G401 (cell line): ENCODE results near the gene ADA. TPM values are rescaled to one million over a fixed set of nuclear protein-coding genes. Genes with fewer than 3 reads are reported as not detected.
A peak's percentile ranks its signal among the peaks of the same experiment; 100 is the strongest.

Experiments used
- DNase-seq: peaks from one replicate; pipeline ENCODE4 v3.0.0-alpha.2; 2015; ENCODE audit warnings: low spot score
- in situ Hi-C: cut with HindIII; loops from 2 replicates; pipeline ENCODE4 v1.10.0; 2016; ENCODE audit warnings: low sequenced_read_pairs, mixed read lengths
- total RNA-seq: library from RNA; depleted of rRNA; stranded (reverse); fragments of >200 nt; shearing (Covaris generic); gene quantifications from 2 replicates; pipeline ENCODE4 v1.2.3, GENCODE V29; 2014

The ADA gene
- total RNA-seq, 1 experiment from 2014 or later: 47.6 TPM

DNA sequence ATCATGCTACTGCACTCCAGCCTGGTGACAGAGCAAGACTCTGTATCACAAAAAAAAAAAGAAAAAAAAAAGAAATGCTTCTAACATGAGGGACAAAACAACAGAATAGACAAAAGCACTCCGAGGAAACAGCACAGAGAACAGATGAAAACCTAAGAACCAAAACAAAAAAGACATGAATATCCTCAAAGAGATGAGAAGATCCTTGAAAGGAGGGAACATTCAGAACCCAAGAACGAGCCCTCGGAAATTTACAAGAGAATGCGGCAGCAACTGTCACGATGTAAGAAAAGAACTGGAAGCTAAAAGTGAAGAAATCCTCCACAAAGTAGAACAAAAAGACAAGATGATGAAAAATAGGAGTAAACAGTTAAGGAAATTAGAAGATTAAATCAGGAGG is 21.2 kb downstream of the ADA start:
- in situ Hi-C loops: no loop called here
- no peak for DNase-seq

DNA sequence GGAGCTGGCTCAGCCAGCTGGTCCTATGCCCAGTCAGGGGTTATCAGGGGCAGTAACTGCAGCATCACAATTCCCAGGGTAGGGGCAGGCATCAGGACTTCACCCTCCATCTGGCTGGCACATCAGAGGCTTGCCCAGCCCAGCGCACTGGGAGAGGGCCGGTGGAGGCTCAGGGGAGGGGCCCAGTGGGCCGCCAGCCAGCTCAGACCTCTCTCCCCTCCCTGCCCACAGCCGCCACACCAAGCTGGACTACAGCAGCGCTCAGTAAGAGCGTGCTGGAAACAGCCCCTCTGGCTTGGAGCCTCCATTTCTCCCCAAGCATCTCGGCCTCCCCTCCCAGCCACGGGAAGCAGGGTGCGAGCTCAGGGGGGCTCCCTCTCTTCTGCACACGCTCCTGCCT is 22.0 kb downstream of the ADA start:
- DNase-seq: no peak

DNA sequence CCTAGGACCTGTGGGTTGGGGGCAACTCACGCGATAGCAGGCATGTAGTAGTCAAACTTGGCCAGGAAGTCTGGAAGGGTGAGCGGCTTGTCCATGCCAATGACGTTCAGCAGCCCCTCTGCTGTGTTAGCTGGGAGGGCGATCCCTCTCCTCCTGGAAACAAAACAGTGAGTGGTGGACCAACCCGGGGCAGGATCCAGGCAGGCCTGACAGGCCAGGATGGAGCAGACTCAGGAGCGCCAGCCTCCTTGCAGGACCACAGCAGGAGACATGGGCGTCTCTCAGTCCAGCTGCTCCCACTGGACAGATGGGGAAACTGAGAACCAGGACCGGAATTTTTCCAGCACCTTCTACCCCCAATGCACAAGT is 22.5 kb downstream of the ADA start:
- in situ Hi-C loops: no loop called here
- no peak for DNase-seq

More for the DNA sequence above, 22.0 kb downstream of the ADA start:
- in situ Hi-C loops: no loop called here

DNA sequence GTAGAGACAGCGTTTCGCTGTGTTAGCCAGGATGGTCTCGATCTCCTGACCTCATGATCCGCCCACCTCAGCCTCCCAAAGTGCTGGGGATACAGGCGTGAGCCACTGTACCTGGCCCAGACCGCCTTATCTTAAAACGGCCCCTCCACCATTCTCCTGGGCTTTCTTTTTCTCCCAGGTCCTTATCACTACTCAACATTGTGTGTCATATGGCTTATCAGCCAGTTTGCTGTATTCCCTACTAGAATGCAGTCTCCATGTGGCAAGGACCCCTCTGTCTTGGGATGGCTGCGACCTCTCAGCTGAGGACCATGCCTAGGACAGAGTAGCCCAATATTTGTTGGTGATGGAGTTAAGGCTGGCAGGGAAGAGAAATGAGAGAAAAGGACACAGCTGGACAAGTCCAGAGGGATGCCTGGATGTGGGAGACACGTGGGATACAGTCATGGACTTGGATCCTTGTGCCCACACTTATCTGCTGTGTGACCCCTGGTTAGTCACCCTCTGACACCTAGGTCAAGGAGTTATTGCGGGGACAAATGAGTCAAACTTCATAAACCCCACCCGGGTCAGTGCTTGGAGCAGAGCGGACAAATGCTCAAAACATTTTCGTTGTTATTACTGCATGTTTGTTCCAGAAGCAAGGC is 24.0 kb downstream of the ADA start:
- in situ Hi-C loops: no loop called here

DNA sequence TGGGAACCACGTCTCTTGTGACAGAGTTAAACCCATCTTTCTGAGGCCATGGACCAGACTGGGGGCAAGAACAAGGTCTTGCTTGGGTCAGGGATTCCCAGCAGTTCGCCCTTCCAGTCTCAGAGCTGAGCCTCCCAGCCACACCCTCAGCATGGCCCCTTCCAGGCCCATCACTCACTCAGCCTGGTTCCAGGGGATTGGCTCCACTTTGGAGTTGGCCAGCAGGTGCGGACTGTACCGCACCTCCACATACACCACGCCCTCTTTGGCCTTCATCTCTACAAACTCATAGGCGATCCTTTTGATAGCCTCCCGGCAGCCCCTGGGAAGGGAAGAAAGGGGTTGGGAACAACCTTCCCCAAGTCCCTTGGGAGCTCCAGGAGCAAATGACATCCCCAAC is 25.2 kb downstream of the ADA start:
- in situ Hi-C loops: no loop called here
- no peak for DNase-seq

More for the DNA sequence above, 24.0 kb downstream of the ADA start:
- no peak for DNase-seq

DNA sequence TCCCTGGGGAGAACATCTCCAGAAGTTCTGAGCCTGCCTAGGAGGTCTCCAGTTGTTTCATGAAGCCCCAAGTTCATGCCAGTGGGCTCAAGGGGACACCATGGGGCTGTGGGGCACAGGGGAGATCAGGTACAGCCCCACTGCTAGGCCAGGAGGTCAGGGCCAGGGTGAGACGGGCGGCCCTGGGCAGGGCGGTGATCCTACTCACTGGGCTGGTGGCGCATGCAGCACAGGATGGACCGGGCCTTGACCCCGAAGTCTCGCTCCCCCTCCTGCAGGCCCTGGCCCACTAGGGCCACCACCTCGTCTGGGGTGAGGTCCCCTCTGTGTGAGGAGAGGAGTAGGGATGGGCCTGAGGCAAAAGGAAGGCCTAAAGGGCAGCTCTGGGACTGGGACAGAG is 26.1 kb downstream of the ADA start:
- DNase-seq: no peak
- in situ Hi-C loops: no loop called here

DNA sequence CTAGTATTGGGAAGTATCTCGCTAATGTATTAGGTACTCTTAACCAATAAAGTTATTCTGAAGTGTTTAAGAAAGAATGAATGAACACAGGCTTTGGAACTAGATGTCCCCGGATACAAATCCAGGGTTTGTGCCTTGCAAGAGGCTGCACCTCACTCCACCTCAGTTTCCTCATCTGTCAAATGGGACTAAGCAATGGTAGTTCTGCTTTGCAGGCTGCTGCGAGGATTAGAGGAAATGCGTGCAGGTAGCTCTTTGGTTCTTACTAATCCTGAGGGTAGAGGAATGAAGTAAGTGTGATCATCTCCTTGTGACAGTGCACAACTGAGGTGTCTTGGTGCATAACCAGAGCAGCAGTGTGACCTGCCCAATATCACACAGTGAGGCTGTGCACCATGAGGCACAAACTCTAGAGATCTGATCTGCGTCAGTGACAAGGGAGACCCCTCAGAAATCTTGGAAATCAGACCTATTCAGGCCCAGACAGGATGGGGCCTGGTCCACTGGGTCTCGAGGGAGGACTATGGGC is 26.7 kb downstream of the ADA start:
- DNase-seq: no peak
- in situ Hi-C loops: no loop called here

DNA sequence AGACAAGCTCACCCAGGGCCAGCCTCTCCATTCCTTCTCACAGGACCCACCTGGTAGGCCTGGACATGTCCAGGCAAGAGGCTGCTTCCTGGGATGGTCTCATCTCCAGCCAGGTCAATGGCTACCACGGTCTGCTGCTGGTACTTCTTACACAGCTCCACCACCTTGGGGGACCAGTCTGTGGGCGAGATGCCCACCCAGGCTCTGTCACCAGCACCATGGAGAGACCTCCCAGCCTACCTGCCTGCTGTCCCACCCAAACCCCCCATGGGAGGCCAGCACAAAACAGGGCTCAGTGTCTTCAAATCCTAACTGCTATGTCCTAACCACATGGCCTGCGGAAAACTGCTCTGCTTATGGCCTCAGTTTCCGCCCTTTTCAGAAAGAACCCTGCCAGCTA is 27.3 kb downstream of the ADA start:
- in situ Hi-C loops: no loop called here
- DNase-seq: no peak

DNA sequence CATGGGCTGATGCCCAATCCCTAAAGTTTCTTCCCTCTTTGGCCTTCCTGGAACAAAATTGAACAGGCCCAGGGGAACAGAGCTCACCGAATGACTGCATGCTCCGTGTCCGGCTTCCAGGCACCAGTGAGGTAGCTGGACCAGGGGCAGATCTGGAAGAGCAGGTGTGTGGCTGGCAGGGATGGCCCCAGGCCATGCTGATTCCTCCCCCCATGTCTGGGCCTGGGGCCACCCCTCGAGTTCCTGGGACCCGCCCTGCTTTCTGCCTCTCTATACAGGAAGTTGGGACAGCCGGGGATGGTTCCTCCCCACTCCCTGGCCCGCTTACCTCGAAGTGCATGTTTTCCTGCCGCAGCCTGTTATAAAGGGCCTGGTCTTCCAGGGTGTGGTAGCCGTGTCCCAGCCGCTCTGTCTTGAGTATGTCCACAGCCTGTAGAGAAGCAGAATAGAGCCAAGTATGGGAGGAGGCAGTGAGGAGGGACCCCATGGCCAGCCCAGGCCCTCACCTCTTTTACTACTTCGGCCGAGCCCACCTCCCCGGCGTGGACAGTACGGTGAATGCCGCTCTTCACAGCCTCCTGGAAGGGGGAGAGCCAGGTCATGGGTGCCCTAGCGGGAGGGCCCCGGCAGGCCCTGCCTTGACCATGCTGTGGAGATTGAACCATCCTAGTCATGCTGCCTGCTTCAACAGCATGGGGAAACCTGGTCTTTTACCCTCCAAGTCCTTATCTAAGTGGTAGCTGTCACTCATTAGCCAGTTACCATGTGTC is 28.8 kb downstream of the ADA start:
- in situ Hi-C loops: no loop called here
- no peak for DNase-seq

DNA sequence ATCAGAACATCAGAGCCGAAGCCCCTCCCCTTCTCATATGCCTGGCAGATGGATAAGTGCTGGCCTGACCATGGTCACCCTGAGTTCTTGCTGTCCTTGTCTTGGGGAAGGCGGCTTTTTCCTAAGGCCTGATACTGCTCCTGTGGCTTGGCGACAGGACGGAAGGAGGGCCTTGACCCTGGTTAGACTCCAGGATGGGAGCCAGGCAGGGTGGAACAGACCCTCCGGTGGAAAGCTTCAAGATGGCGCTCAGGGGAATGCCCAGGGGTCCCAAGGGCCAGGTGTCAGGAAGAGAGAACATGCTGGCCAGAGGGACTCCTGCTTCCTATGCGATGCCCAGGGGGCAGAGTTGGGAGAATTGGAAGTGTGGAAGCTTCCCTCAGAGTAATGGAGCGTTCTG is 29.6 kb downstream of the ADA start:
- no peak for DNase-seq
- in situ Hi-C loops: no loop called here

DNA sequence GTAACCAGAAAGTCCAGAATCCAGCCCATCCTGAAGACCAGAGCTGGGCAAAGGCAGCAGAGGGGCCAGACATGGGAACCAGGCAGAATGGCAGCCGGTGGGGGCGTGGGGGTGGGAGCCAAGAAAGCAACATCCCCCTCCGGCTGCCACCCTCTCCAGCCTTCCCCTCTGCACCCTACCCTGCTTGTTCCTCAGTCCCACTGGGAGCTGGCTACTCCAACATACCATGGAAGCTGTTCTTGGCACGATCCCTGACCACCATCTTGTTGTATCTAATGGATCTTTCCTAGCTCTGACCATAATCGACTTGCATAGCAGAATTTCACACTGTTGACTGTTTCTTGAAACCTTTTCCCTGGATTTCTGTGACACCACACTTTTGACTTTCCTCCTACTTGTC is 30.2 kb downstream of the ADA start:
- DNase-seq: no peak
- in situ Hi-C loops: no loop called here

DNA sequence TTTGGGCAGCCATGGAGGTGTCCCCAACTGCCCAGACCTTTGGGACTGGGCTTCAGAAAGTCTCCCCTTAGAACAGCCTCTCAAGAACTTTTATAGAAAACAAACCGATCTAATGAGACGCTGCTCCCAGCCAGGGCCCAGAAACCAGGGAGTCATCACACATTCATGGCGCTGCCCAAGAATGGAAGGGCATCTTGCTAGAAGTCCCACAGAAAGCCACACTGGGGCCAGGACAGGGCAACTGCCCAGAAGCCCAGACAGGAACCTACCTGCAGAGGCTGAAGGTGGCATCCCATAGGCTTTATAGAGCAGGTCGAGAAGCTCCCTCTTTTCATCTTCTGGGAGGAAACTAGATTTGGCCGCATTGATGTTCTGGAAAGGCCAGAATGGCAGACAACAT is 31.5 kb downstream of the ADA start:
- in situ Hi-C loops: no loop called here
- no peak for DNase-seq

DNA sequence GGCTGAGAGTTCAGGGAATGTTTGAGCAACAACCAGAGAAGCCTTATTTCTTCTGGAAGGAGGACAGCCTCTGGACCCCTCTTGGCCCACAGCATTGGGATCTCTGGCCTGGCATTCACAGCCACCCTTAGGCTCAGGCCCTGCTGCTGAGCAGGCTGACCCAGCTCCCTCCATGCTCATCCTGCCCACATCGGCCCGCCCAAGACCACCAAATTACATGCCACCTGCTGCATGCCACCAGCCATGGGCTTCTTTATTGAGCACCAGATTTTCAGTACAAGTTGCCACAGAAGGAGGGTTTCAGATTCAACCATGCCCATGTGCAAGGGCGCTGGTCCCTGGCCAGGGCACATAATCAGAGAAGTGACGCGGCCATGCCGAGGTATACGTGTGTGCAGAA is 32.2 kb downstream of the ADA start:
- in situ Hi-C loops: loop anchor here (5.0 kb wide), 1 partner anchor 82 kb away; no protein-coding TSS in a partner anchor
- no peak for DNase-seq

DNA sequence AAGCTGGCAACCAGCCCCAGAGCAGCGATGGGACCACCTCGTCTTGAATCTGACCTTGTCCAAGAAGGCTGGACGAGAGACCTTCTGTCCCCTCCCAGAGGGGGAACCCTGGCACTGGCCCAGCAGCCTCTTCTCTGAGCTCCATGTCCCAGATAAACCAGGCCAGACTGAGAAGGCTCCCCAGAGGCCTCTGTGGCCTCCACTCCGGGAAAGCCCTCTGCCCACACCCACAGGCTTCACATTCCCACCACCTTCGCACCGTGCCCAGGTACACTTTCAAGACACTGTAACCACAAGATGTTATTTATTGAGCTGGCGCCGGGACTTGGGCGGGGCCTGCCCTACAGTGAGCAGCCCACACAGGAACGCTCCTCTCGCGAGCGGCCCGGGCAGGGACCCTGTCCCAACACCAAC is 33.2 kb downstream of the ADA start:
- in situ Hi-C loops: loop anchor here (5.0 kb wide), 1 partner anchor 81 kb away; no protein-coding TSS in a partner anchor
- DNase-seq: no peak

DNA sequence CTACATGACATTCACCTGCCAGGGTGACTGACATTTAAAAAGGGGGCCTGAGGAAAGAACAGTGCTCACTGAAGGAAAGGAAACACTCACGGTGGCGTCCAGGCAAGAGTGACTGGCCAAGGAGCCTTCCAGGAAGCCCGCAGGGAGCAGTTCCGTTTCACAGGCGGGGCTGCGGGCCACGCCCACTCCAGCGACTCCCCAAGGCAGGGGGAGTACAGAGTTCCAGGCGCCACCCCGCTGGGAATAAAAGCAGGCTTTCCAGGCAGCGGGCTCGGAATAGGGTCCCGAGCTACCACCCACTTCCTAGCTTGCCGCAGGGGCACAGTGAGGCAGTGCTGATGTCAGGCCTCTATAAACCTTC is 34.9 kb downstream of the ADA start:
- DNase-seq: no peak
- in situ Hi-C loops: loop anchor here (5.0 kb wide), 1 partner anchor 79 kb away; no protein-coding TSS in a partner anchor

DNA sequence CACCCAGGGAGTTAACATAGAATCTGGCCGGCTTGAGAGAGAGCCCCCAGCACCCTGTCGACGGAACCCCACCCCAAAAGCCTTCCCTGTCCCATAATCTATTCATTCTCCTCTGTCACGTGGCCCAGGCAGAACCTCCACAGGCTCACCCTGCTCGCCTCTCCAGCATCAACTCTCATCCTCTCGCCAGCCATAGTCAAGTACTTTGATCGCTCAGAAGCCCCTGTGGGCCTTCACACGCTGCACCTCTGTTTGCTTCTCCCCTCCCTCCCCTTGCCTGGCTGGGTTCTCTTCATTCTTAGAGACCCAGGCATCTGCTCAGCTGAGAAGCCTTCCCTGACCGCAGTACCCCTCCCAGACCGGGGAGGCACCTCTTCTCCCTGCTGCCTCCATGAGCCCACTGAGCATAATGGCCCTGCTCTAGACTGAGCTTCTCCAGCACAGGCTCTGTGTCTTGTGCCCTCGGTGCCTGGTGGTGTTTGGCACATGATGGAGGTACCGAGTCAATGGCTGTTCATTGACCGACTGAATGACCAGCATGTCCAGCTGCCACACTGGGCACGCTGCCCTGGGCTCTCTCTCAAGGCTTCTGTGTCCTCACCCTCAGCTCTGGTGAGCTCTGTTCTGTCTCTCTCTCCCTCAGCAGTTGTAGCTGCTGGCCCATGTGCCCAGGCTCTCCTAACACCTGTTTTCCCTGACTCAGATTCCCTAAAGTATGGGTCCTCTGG is 35.5 kb downstream of the ADA start:
- peak; percentile 46 for DNase-seq
- in situ Hi-C loops: loop anchor here (5.0 kb wide), 1 partner anchor 79 kb away; no protein-coding TSS in a partner anchor

DNA sequence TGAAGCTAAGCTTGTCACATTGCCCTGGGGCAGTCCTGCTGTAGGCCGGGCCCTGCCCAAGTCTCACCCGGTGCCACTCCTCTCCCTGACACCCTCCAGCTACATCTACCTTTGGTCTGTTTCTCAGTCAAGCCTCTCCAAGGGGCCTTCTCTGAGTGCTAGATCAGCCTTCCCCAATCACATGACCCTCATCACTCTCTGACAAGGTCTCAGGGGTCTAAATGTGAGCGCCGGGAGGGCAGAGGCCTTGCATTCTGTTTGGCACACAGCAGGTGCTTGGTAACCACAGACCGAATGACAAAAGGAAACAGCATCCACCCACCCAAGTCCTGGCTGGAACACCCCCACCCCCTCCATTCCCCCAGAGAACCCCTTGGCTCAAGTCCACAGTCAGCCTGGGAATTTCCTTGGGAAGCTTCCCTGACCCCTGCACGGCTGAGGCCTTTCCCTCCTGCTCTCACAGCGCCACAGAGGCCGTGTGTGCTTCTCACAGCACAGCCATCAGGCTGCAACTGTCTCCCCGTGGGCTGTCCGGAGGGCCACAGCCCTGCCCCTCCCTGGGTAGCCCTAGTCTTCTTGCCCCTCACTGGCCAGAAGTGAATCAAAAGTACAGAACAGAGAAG is 36.2 kb downstream of the ADA start:
- in situ Hi-C loops: loop anchor here (5.0 kb wide), 1 partner anchor 78 kb away; no protein-coding TSS in a partner anchor
- DNase-seq: no peak

DNA sequence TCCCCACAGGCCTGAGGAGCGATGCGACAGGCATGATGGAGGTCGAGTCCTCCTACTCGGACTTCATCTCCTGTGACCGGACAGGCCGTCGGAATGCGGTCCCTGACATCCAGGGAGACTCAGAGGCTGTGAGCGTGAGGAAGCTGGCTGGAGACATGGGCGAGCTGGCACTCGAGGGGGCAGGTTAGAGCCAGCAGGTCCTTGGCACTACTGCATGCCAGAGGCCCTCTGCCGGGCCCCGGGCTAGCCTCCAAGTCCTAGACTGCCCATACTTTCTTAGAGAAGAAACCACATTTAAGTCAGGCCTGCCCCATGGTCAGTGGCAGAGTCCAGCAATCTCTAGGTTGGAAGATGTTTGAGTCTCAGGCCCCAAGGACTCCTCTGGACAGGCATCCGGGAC is 37.0 kb downstream of the ADA start:
- peak; percentile 37 for DNase-seq
- in situ Hi-C loops: no loop called here

DNA sequence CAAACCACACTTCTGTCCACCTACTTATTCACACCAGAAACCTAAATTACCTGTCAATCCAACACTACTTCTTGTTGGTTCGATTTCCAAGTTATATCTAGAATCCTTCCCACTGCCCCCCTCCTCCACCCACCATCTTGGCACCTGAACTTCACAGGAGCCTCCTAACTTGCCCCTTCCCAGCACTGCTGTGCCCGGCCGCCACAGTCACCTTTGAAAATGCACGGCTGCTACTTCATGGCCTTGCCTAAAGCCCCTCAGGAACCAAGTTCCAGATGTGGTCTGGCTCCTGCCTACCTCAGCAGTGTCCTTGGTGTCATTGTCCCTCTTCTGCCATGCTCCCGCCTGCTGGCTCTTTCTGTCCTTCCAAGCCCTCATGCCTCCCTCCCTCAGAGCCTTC is 37.9 kb downstream of the ADA start:
- DNase-seq: no peak
- in situ Hi-C loops: no loop called here
